PFSK-1 (cell line): ENCODE measurements around the gene DNAH17.

Experiments
- FOXP2 ChIP-seq: optimal IDR thresholded peaks from 2 replicates; pipeline ENCODE3; 2011; ENCODE audit warnings: borderline replicate concordance, control low read depth, inconsistent platforms; ENCODE audit not compliant: insufficient read depth; ENCODE audit errors: extremely low read length, extremely low read depth
- POLR2AphosphoS5 ChIP-seq: IDR thresholded peaks from 2 replicates; pipeline ENCODE4 v1.6.1; 2012; ENCODE audit warnings: low read depth, mild to moderate bottlenecking, control low read depth, low read length, moderate library complexity
- REST ChIP-seq, 2 experiments: IDR thresholded peaks; 2 replicates each; pipeline versions ENCODE4 v1.6.1 to v1.8.0; 2011 to 2012; ENCODE audit warnings: low read depth in 2 of 2, low read length in 2 of 2, control low read depth in 1 of 2, inconsistent platforms in 1 of 2, mild to moderate bottlenecking in 1 of 2, moderate library complexity in 1 of 2; ENCODE audit not compliant: insufficient read depth in 1 of 2
- SIN3A ChIP-seq: IDR thresholded peaks from 2 replicates; pipeline ENCODE4 v1.6.1; 2012; ENCODE audit warnings: mild to moderate bottlenecking, low read length, moderate library complexity, borderline replicate concordance; ENCODE audit not compliant: insufficient read depth
- TAF1 ChIP-seq: IDR thresholded peaks from 2 replicates; pipeline ENCODE4 v1.6.1; 2012; ENCODE audit warnings: low read length, control low read depth, borderline replicate concordance; ENCODE audit not compliant: insufficient read depth

DNAH17 gene

GRCh38 chr17:78618264-78619066 lies 41.3 kb upstream of the DNAH17 start:
- no peak for TF ChIP-seq FOXP2
- TF ChIP-seq REST (IDR thresholded peaks at IDR 0.05; ENCODE audit: insufficient read depth in 1 of 2, low read depth in 2 of 2, low read length in 2 of 2) = no peak
- no peak for TF ChIP-seq TAF1
- TF ChIP-seq SIN3A = no peak
- TF ChIP-seq POLR2AphosphoS5 = no peak

DNA sequence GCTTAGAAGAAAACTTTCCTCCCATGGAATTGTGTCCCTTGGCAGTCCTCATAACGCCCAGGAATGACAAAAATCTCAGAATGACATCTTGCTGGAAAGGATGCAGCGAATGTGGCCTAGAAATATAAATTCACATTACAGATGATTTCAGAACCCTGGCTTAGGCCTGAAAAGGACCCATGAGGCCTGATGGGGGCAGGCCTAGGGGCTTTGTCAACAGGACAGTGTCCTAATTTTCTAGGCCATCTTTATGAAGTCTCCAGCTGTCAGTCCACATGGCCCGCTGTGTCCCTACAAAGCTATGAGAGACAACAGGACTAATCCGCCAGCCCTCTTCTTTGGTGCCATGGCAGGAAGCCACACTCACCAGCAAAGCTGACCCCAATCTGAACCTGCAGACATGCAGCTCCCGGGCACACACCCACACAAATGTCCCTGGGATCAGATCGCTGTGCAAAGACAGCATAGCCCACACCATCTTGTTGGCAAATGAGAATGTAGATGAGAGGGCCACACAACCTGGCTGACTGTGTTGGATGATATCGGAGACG lies 40.4 kb upstream of the DNAH17 start:
- TF ChIP-seq TAF1 = no peak
- TF ChIP-seq REST (IDR thresholded peaks at IDR 0.05; ENCODE audit: insufficient read depth in 1 of 2, low read depth in 2 of 2, low read length in 2 of 2) = no peak
- no peak for TF ChIP-seq SIN3A
- TF ChIP-seq FOXP2 = no peak
- TF ChIP-seq POLR2AphosphoS5 = no peak

DNA sequence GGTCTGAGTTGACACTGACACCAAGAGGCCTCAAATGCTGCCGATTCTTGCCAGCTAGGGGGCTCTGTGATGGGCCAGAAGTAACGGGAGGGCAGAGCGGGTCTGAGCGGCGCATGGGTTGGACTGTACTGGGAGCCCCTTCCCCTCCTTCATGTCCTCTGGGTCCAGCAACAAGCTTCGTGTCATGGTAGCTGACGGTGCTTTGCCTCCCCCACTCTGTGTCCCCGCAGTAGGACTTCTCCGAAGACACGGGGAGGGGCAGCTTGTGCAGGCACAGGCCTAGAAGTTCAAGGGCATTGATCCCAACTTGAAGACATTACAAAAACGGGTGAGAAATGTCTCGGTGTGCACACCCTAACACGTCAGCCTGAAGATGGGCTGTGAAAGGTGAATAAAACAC lies 39.8 kb upstream of the DNAH17 start:
- TF ChIP-seq TAF1 (no peak), REST (IDR thresholded peaks at IDR 0.05; ENCODE audit: insufficient read depth in 1 of 2, low read depth in 2 of 2, low read length in 2 of 2) (no peak), FOXP2 (no peak), POLR2AphosphoS5 (no peak), SIN3A (no peak)

- TF ChIP-seq TAF1 (no peak), POLR2AphosphoS5 (no peak), REST (IDR thresholded peaks at IDR 0.05; ENCODE audit: insufficient read depth in 1 of 2, low read depth in 2 of 2, low read length in 2 of 2) (no peak), FOXP2 (no peak), SIN3A (no peak)
Measured at GRCh38 chr17:78615631-78616030, 38.4 kb upstream of the DNAH17 start.

- TF ChIP-seq REST (IDR thresholded peaks at IDR 0.05; ENCODE audit: insufficient read depth in 1 of 2, low read depth in 2 of 2, low read length in 2 of 2) (no peak), TAF1 (no peak), POLR2AphosphoS5 (no peak), SIN3A (no peak), FOXP2 (no peak)
Measured at GRCh38 chr17:78613416-78613815, 36.2 kb upstream of the DNAH17 start.
